HG03135 (cell line): ENCODE results near the gene ORAI3.

Experiments used
- ATAC-seq: cut with Tn5 transposase; IDR thresholded peaks from one replicate; pipeline ENCODE4 v1.9.1; 2021; ENCODE audit warnings: mild to moderate bottlenecking, moderate library complexity; ENCODE audit not compliant: unreplicated experiment

The ORAI3 gene

GRCh38 chr16:30946671-30947540 lies 2.0 kb upstream of the ORAI3 start:
- no peak for ATAC-seq

GRCh38 chr16:30947541-30947858 lies 1.4 kb upstream of the ORAI3 start:
- ATAC-seq: no peak

GRCh38 chr16:30947859-30948666 lies 805 bp upstream of the ORAI3 start:
- no peak for ATAC-seq

- peak; percentile 45 for ATAC-seq
These were observed 1.0 kb downstream of the ORAI3 start for GRCh38 chr16:30949650-30950515.

- no peak for ATAC-seq
These were observed 1.7 kb downstream of the ORAI3 start for GRCh38 chr16:30950516-30951065.

GRCh38 chr16:30951193-30951592 lies 2.3 kb downstream of the ORAI3 start:
- no peak for ATAC-seq

GRCh38 chr16:30951750-30952149 lies 2.9 kb downstream of the ORAI3 start:
- no peak for ATAC-seq

- ATAC-seq: no peak
These were observed 4.2 kb downstream of the ORAI3 start for GRCh38 chr16:30953111-30953510.

- no peak for ATAC-seq
These were observed 4.8 kb downstream of the ORAI3 start for GRCh38 chr16:30953511-30954124.

- no peak for ATAC-seq
These were observed 6.1 kb downstream of the ORAI3 start for GRCh38 chr16:30954993-30955392.

GRCh38 chr16:30956601-30957455 lies 8.0 kb downstream of the ORAI3 start:
- ATAC-seq: peak; percentile 40

GRCh38 chr16:30957456-30958174 lies 8.7 kb downstream of the ORAI3 start, which contains the start of gene SETD1A:
Gene SETD1A (plus strand): TSS chr16:30957754. CDS start chr16:30958732, 978 bp downstream.
- peak; percentile 80 for ATAC-seq

GRCh38 chr16:30958175-30959079 lies 9.6 kb downstream of the ORAI3 start:
- peak; percentile 19 for ATAC-seq

GRCh38 chr16:30961384-30961783 lies 12.5 kb downstream of the ORAI3 start:
- ATAC-seq: no peak

- ATAC-seq: no peak
These were observed 15.2 kb downstream of the ORAI3 start for GRCh38 chr16:30963925-30964511.

- no peak for ATAC-seq
These were observed 15.8 kb downstream of the ORAI3 start for GRCh38 chr16:30964574-30965226.

GRCh38 chr16:30965436-30965835 lies 16.6 kb downstream of the ORAI3 start:
- no peak for ATAC-seq
